ENCODE data around the gene NKAIN2.

The NKAIN2 gene

DNA sequence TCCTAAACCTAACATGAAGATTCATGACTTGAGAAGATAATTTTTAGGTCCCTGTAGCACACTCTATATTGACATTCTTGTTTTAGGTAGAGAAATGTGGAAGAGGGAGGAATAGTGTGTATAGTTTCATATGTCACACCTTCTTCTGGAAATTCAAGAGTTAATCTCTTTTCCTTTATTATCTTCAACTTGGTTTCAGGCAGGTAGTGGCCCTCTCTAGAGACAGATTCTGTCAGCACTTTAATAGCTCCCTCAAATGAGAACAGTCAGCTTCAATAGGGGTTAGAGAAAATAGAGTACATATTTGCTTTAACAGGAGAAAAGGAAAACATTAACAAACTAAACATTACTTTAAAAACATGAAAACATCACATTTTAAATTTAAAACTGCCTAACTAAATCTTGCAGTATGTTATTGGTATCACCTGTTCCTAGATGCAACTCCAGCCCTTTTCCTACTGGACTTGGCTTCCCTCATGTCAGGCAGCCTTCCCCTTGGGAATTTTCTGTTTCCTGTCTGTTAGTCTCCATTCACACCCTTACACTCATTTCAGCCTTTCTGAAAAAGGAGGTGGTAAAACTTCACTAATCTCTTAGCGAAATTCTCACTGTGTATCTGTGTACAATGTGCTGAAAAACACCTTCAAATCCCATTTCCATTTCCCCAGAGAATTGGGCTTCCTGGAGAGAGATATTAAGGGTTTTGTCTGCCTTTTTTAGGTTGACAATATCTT lies 966.3 kb downstream of the NKAIN2 start:
- no peak for DNase-seq (ENCODE audit: low read depth)

DNA sequence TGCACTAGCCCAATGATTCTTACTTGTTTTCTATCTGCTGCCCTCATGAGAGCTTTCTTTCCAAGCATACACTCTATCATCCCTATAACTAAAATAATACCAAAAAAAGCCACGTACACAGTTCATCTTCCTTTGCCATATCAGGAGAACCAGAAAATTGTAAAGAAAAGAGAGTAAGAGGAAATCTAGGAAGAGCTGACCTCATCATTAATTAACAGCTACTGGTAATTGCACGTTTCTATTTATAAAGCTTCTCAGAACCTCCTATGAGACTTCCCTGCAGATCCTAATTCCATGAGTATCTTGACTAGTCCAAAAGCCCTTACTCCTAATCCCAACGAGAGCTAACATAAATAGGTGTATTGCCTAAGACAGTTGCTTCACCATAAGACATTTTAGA lies 967.1 kb downstream of the NKAIN2 start:
- no peak for DNase-seq (ENCODE audit: low read depth)

DNA sequence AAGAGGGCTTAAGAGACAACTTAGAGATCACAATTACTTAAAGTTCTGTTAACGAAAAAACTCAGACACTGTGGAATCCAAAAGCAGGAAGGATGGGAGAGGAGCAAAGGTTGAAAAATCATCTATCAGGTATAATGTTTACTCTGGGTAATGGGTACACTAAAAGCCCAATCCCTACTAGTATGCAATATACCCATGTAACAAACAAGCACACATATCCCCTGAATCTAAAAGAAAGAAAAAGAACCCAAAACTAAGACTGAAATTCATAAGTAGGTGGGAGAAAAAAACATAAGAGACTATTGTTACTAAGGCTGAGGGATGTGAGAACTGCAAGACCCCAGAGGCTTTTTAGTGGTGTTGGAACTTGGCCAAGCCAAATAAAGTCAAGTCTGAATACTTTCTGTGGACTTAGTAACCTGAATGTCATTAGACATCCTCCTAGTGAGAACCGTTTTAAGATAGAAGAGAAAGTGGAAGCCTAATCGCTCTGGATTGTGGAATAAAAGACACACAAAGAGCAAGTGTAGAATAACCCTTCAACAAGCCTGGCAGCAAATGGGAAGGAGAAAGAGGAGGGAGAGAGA lies 969.2 kb downstream of the NKAIN2 start:
- DNase-seq (ENCODE audit: low read depth), result no peak

DNA sequence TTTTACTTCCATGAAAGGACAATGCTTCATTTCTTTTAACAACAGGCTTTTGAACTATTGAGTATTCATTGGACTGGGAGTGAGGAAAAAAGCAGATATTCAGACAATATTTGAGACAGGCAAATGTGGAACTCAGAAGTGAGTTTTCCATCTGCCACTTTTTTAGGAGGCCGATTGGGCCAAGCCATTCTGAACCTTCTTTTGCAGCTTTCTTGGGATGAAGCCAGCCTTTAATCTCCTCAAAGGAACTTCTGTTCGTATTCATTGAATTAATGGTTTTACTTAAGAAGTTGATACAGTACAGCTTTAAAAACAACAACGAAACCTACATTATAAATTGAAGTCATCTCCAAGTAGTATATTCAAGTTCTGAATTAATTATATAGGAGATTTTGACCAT lies 971.5 kb downstream of the NKAIN2 start:
- no peak for DNase-seq (ENCODE audit: low read depth)

DNA sequence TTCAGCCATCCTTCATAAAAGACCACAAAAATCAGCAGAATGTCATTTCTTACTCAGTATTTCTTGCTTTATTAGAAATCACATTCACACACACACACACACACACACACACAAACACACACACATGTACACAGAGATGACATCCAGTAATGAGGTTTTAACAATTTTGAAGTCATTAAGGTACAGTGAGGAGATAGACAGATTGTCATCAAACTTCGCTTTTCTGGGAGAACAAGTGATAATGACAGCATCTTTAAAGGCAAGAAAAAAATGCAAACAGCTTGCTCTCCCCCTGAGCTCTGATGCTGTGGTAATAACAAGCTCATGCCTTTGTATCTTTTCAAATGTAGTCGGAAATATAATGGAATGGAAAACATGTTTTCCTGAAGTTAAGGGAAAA lies 974.2 kb downstream of the NKAIN2 start:
- DNase-seq (ENCODE audit: low read depth), result no peak

DNA sequence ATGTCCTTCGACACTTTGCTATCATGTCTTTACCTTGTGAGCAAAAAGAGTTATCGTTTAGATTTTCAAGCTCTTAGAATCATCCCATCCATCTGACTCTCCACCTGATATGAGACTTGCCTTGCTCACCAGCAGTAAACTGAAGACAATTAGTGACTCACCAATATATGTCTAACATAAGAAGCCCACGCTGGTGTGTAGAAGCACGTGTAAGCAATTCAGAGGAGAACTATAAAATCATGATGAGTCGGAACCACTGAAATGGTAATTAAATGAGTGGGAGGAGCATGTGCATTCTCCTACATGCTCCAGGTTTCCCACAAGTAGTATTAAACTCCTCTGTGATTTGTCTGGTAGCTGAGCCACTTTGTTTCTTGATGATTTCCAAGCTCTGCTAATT lies 977.0 kb downstream of the NKAIN2 start:
- DNase-seq (ENCODE audit: low read depth), result no peak

DNA sequence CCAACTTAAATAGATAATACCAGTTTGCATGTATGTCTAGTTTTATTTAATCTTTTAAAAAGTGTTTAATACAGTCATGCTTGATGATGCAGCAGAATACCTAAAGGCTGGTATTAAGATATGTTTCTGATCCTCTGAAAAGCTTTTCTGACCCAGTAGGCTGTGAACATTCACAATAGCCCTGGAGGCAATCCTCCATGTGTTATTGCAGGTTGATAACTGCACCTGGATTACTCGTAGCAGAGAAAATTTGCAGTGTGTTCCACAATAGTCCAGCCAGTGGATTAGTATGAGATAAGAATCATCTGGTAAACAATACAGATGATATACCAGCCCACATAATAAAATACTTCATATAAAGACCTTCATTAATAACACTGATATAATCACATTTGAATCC lies 979.7 kb downstream of the NKAIN2 start:
- DNase-seq (ENCODE audit: low read depth), result no peak

DNA sequence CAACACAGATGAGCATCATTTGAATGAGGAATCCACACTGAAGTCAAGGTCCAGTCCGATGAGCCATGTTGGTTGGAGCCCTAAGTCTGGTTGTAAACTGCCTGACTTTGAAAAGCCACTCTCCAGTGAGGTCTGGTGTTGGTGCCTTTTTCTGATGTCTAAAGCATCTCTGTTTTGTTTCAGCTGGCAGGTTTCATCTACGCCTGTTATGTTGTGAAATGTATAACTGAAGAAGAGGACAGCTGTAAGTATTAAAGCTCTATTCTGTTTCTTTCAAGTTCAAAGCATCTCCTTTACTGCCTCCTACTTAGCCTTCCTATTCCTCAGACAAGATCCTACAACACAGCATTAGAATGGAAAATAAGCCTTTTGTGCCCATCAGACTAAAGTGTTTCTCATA lies 987.5 kb downstream of the NKAIN2 start:
- no peak for DNase-seq (ENCODE audit: low read depth)

DNA sequence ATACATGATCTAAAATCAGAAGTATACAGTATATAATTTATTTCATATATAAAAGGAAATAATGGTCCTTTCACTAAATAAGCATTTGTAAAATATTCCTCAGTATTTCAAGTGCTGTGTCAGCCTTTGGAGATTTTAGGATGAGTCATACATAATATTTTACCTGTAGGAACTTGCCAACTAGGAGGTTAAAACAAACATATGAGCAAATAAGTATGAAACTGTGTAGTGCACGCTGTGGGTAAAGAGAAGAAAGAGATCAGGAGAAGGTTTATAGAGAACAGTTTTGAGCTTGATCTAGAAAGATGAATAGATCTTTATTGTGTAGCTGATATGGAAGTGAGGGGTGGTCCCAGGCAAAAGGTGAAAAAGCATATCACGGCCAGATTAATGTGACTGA lies 988.7 kb downstream of the NKAIN2 start:
- DNase-seq (ENCODE audit: low read depth), result no peak

DNA sequence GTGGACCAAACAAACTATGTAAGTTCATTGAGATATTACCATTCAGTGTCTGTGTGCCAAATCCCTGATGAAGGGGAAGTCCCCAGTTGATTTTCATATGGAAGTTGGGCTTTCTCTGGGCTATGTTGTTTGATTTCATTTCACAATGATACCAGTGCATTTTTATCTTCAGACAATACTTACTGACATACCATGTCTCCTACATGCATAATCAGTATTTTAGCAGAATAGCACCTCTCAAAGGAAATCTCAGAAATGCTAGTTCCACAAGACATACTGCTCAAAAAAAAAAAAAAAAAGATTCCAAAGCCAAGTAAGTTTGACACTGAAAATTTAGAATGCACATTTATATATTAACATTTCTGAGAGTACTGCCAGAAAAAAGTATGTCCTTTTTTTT lies 989.7 kb downstream of the NKAIN2 start:
- no peak for DNase-seq (ENCODE audit: low read depth)

DNA sequence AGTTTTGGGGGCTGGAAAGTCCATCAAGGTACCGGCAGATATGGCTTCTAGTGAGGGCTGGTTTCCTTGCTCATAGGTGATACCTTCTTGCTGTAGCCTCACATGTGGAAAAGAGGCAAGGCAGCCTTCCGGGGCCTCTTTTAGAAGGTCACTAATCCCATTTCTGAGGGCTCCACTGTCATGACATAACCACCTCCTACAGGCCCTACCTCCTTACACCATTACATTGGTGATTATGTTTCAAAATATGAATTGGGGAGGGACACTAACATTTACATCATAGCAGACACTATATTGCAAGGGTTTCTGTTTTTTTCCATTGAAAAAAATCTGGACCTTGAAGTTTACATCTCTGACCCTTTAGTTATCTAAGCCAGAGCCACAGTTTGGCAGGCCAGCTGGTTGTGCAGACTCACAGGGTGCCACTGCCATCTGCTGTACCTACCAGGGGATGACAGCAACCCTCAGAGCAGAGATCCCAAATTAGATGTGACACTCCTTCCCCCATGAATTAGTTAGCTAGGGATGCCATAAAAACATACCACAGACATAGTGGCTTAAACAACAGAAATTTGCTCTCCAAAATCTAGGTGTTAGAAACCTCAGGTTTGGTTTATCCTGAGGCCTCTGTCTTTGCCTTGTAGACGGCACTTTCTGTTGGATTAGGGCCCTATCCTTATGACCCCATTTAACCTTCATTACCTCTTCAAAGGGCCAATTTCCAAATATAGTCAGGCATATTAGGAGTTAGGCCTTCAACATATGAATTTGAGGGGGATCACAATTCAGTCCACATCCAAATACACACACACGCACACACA lies 992.2 kb downstream of the NKAIN2 start:
- DNase-seq (ENCODE audit: low read depth), result no peak

DNA sequence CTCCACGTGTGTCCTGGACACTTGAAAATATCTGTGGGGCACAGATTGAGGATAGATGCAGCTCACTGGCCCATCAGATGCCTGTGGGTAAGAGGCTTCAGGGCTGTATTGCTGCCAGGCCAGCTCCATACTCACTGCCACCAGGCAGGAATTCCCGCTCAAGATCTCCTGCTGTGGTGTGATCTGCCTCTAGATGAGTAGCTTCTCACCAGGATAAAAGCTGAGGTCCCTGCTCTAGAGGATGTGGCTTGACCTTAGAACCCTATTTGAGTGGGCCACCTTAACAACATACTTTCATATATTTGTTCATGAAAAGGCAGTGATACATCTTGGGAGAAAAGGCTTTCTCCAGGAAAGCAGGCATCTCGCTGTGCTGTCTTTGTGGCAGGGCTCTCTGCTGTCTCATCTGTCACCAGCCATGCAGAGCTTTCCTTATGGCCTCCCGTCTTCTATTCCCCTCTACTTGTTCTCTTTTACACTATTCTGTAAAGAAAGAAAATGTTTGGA lies 992.9 kb downstream of the NKAIN2 start:
- DNase-seq (ENCODE audit: low read depth), result no peak

DNA sequence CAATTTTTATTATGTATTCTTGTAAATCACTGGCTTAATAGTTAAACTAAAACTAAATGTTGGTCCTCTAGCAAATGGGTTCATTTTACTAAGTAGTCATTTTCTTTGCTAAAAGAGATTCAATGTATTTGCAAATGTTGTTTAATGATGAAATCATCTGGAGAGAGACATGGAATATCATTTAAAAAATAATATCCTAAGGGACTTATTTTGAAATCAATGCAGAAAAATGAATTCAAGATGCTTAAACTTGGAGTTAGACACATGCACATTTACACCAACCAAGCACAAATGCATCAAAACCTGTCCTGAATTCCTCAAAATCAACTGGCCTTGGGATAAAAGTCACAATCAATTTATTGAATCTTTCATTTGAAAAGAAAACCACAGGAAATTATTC lies 993.6 kb downstream of the NKAIN2 start:
- no peak for DNase-seq (ENCODE audit: low read depth)

DNA sequence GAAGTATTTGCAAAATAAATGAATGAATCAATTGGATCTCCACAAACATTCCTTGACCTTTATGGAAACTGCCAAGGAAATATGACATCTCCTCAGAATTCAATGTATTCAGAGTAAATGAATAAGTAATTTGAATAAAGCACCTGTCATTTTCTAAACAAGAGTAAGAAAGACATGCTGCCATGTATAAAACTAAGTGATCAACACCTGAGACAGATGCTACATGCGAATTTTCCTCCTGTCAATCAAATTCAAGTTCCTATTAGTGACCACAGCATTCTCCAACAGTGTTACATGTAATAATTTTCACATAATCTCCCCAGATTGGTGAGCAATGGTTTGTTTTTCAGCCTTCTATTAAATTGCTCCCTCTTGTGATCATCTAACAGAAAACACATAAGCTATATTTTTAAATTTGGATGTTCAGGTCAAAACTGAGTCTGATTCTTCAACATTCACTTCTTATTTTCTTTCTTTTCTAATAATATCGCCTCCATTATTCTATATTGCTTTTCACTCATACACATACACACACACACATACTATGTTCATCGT lies 995.4 kb downstream of the NKAIN2 start:
- no peak for DNase-seq (ENCODE audit: low read depth)

DNA sequence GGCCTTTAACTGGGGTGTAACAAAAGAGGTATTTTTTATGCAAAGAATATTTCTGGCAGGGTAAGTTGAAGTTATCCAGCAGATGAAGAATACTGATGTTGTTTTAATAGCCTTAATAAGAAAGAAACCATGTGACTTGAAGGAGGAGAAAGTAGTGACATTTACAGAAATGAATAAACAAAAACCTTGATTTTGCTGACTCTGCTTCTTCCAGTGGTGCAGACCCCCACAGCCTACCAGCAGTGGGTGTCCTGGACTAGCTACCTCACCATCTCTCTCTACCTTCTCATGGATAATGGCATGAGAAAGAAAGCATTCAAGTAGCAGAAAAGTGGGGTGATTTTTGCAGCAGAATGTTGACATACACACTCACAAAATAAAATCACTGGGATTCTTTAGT lies 996.0 kb downstream of the NKAIN2 start:
- DNase-seq (ENCODE audit: low read depth), result no peak

DNA sequence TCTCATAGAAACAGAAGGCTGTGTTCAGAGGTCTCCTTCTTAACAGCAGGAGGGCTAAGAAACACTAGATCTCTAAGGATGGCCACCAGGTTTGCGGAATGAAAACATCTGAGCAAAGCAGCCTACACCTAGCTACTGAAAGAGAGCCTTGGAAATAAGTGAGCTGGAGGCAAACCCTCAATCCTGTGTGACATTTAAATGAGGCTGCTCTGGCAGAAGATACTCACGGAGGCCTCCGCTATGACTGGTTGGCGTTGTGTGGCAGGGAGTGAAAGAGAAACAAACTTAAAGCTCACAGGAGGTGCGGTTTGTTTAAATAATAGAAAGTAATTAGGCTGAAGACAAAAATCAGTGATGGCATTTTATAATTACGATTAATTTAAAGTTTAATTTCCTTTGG lies 996.6 kb downstream of the NKAIN2 start:
- DNase-seq (ENCODE audit: low read depth), result no peak

DNA sequence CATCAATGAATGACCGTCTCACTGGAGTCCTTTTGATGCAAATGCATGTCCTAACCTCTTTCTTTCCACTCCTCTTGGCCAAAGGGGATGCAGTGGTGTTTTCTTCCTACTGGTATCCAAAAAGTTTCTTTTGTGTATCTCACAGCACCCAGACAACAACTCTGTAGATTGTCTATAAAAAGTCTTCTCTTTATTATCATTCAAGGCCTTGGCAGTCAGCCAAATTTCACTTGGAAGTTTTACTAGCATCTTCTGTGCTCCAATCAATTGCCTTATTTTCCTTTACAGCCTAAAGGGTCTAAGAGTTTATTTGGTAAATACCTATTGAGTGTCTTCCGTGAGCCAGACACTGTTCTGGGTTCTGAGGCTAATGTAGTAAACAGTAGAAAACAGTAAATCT lies 1008.4 kb downstream of the NKAIN2 start:
- no peak for DNase-seq (ENCODE audit: low read depth)

DNA sequence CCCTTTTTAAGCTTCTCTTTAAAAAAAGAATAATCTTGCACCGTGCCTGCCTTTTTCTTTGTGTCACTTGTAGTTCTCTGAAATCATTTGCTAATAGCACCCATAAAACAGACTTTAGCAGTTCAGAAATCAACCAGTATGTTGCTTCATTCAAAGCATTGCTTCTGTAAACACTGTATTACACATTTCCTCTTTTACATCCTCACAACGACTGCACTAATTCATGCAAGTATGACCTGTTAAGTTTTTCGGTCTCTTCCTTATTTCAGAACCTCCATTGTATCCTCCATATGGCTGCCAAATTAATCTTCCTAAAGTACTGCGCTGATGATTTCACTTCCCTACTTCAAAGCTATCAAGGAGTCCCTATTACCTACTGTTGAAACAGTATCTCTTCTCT lies 1015.7 kb downstream of the NKAIN2 start:
- no peak for DNase-seq (ENCODE audit: low read depth)

DNA sequence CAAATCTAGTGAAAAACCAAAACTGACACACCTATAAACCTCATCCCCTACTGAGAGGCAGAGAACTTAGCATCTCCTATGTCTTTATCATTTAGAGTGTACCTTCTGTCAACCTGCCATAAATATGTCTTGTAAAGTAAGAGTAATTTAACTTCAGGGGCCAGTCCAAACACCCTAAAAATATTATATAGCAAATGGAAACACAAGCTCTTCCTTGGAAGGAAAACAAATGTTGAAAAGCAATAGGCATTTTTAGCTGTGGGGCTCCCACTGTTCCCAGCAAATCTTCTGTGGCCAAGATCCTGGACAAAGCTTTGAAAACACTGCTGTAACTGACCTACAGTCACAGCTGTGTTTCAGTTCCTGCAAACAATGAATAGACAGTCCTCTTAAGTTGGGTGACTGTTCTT lies 1018.5 kb downstream of the NKAIN2 start:
- DNase-seq (ENCODE audit: low read depth), result no peak

DNA sequence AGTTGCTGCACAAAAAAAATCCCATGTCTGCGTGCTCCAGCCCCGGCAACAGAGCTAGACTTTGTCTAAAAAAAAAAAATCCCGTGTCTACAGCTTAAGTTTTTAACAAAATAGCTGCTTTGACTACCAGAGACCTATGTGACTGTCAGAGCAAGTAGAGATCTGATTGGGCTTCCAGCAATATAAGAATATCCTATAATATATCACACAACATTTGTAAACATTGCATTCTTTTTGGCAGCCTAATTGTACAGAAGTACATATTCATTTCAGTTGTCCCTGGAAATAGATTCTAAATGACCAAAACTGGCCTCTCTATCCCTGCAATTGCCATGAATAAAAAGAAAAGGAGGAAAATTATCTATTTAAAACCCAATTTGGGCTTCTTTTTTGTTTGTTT lies 1019.1 kb downstream of the NKAIN2 start:
- DNase-seq (ENCODE audit: low read depth), result no peak

DNA sequence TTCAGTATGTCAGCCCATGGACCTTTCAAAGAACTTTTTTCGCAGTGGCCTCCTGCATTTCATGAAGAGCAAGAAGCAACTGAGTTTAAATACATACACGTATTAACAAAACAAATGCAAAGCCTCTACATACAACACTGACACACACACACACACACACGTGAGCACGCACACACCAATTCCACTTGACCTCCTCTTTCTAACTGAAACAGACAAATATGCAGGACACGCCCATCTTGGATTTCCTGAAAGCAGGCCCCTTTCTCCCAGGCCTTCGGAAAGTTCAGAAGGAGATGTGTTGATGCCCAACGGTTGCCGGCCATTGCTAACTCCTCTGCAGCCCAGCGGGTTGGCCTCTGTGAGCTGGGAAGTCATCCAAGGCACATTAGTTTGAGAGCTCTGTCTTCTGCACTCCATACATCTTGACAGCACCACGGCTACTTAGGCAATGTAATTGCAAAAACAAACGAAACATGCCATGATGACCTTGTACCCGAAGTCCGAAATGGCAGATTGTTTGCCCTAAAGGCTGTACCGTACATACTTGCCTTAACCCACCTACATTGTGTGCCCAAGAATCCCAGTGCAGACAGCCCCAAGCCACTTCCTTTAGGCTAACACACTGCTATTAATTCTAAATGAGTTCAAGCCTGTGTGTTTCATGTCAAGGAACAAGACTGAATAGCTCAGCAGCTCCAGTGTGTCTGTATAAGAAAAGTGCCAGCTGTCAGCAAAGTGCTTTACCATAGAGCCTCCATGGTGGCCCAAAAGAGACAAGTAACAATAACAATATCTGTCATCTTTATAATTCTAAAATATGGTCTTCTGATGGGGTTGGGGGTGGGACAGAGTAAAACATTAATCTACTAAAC lies 1019.8 kb downstream of the NKAIN2 start:
- DNase-seq (ENCODE audit: low read depth), result no peak

DNA sequence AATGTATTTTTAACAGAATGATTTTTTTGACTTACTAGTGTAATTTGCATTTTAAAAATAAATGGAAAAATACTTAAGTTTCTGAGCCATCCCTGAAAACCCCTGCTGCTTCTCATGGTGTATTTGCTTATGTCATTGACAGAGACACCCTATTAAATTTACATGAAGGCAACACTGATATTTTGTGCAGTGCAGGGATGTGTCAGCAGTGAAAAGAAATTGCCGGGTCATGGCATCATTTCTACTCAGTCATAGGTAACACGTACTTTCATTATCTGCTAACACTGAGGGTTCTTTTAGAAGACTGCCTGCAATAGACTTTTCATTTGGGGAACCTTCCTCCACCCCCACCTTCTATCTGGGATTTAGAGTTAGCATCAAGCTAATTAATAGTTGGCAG lies 1021.9 kb downstream of the NKAIN2 start:
- DNase-seq (ENCODE audit: low read depth), result no peak

Data from CMK (cell line).